NCI-H2196 treated with DMSO at 0.1 percent for 48 hours (cell line): ENCODE results near the gene MYO1H.

Experiments
- DNase-seq: peaks from one replicate; lab custom pipeline; 2025; ENCODE audit not compliant: unreplicated experiment; lab: John Stamatoyannopoulos, UW

MYO1H gene

GRCh38 chr12:109491671-109492070 lies 144.0 kb downstream of the MYO1H start:
- no peak for DNase-seq

- no peak for DNase-seq
Observed at GRCh38 chr12:109492371-109492770, 144.7 kb downstream of the MYO1H start.

GRCh38 chr12:109493090-109493489 lies 145.4 kb downstream of the MYO1H start:
- no peak for DNase-seq

- DNase-seq, result no peak
Observed at GRCh38 chr12:109493938-109494337, 146.2 kb downstream of the MYO1H start.

- no peak for DNase-seq
Observed at GRCh38 chr12:109494348-109494881, 146.7 kb downstream of the MYO1H start.

- DNase-seq, result no peak
Observed at GRCh38 chr12:109495012-109495411, 147.3 kb downstream of the MYO1H start.

GRCh38 chr12:109496306-109496705 lies 148.6 kb downstream of the MYO1H start:
- DNase-seq, result no peak

- DNase-seq, result no peak
Observed at GRCh38 chr12:109497675-109498074, 150.0 kb downstream of the MYO1H start.
